GM12865 (cell line): ENCODE data around the gene PRICKLE2.

Experiments
- DNase-seq: peaks from one replicate; pipeline ENCODE4 v3.0.0; 2010; ENCODE audit warnings: low read depth
- H3K4me3 ChIP-seq: 2 replicates; pipeline ENCODE4 v1.5.1; 2011; ENCODE audit warnings: mild to moderate bottlenecking, low read depth, low read length, control low read depth
- TF ChIP-seq, protein P1 (sequence below): IDR thresholded peaks from 2 replicates; pipeline ENCODE4 v1.5.1; 2011; ENCODE audit warnings: low read length, control low read depth, low read depth, inconsistent platforms; ENCODE audit not compliant: insufficient read depth; ENCODE audit errors: missing control alignments

The PRICKLE2 gene

DNA sequence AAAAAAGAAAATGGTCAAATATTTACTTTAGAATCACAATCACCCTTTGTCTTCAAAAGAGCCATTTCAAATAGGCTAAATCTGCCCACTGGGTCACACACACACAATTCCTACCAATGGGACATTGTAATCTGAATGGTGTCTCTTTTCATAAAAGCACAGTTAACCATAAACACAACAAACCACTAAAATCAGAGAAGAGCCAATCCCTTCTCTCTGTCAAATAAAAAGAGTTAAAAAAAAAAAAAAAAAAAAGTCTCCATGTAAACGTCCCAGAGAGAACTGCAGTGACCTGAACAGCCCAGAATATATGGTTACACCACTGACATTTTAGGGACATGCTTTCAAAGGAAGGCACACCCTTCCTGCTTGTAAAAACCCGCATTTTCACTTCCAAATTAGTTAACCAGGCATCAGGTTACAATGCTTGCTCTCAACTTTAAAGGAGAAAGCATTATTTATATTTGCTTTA is 63.7 kb downstream of the PRICKLE2 start:
- H3K4me3 ChIP-seq = no peak overlapping the region

DNA sequence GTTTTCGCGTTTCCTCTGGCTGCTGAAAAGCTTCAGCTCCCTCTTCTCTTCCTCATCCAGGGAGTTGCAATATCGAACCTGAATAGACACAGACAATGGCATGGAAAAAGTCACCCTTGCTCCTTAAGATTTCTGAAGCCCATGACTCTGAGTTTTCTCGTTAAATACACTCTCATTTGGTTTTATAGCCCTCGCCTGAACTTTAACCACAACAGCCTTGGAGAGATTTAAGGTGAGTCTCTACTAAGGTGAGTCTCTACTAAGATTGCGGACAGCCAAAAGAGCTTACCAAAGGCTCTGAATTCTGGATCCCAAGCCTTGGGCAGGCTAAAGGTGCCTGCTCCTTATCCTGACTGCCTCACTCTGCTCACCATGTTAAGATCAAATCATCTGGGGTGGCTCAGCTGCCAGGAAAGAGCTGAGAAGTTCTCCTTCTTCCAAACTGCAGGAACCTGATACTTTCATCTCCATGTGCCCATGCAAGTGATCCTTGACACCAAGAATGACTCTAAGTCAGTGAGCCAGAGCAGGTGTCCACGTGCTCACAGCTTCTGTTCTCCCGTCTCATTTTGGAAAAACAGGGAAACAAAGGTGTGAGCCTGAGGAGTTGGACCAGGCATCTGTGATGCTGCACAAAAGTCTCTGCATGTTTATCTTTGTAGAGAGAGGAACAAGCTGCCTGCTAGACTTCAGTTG is 65.1 kb downstream of the PRICKLE2 start:
- H3K4me3 ChIP-seq = no peak overlapping the region
- no peak for DNase-seq
- TF ChIP-seq, protein P1, sequence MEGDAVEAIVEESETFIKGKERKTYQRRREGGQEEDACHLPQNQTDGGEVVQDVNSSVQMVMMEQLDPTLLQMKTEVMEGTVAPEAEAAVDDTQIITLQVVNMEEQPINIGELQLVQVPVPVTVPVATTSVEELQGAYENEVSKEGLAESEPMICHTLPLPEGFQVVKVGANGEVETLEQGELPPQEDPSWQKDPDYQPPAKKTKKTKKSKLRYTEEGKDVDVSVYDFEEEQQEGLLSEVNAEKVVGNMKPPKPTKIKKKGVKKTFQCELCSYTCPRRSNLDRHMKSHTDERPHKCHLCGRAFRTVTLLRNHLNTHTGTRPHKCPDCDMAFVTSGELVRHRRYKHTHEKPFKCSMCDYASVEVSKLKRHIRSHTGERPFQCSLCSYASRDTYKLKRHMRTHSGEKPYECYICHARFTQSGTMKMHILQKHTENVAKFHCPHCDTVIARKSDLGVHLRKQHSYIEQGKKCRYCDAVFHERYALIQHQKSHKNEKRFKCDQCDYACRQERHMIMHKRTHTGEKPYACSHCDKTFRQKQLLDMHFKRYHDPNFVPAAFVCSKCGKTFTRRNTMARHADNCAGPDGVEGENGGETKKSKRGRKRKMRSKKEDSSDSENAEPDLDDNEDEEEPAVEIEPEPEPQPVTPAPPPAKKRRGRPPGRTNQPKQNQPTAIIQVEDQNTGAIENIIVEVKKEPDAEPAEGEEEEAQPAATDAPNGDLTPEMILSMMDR = no peak

More for the DNA sequence above, 63.7 kb downstream of the PRICKLE2 start:
- TF ChIP-seq, protein P1 = no peak
- DNase-seq = peak; percentile 44

DNA sequence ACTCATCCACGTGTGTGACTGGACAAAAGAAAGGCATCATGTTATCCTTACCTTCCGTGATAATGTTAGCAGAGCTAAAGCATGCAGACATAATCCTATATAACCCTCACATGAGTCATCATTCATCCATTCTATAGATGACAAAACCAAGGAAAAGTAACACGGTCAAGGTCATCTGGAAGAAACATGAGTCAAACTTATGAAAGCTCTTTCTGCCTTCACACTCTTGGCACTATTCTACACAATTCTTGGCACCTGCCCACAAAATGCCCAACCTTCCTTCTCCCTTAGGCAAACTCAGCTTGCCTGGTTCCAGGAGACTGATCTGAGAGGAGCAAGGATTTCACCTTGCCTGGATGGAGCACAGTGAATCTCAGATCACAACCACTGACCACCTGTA is 66.9 kb downstream of the PRICKLE2 start:
- DNase-seq = no peak
- H3K4me3 ChIP-seq = no peak overlapping the region
- TF ChIP-seq, protein P1 = no peak

DNA sequence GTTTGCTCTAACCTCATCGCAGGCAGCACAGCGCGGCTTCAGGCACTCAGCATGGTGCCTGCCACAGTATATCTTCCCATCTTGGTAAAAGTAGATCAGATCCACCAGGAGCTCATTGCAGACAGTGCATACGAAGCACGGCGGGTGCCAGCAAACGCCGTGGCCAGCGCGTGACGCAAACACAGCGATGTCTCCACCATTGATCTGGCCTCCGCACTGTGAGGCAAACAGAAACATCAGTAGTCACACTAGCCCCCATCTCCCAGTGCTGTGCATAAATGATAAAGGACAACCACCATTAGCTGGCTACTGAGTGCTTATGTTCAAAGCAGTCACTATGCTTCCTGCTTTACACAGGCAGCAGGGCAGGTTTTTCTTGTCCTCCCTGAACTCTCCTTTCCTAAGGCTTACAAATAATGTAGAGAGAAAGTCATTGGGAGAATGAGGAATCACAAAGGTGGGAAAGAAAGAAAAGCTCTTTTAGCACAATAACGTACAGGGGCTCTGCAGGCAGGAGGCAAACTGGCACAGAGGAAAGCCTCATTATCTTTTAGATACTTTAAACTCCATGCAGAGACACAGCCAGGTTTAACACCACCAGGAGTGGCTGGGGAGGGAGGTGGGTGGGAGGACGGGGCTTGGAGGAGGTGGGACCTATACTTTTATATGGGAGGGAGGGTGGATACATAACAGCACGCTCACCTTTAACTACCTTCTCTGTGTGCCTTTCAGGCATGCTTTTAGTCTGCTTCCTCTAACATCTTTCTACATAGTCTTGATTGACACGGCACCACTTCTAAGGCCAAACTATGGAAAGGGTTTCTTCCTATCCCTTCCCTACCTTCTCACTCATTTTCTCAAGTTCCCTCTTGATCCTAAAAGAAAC is 67.9 kb downstream of the PRICKLE2 start:
- no peak for DNase-seq
- H3K4me3 ChIP-seq = no peak overlapping the region
- TF ChIP-seq, protein P1 = no peak

DNA sequence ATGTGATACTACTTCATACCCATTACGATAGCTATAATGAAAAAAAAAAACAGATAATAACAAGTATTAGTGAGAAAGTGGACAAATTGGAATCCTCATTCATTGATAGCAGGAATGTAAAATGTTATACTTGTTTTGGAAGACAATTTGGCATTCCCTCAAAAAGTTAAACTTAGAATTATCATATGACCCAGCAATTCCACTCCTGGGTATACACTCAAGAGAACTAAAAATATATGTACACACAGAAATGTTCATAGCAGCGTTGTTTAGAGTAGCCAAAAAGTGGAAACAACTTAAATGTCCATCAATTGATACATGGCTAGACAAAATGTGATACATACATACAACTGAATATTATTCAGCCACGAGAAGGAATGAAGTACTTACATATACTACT is 69.9 kb downstream of the PRICKLE2 start:
- no peak for DNase-seq
- no peak overlapping the region for H3K4me3 ChIP-seq
- TF ChIP-seq, protein P1 = no peak

DNA sequence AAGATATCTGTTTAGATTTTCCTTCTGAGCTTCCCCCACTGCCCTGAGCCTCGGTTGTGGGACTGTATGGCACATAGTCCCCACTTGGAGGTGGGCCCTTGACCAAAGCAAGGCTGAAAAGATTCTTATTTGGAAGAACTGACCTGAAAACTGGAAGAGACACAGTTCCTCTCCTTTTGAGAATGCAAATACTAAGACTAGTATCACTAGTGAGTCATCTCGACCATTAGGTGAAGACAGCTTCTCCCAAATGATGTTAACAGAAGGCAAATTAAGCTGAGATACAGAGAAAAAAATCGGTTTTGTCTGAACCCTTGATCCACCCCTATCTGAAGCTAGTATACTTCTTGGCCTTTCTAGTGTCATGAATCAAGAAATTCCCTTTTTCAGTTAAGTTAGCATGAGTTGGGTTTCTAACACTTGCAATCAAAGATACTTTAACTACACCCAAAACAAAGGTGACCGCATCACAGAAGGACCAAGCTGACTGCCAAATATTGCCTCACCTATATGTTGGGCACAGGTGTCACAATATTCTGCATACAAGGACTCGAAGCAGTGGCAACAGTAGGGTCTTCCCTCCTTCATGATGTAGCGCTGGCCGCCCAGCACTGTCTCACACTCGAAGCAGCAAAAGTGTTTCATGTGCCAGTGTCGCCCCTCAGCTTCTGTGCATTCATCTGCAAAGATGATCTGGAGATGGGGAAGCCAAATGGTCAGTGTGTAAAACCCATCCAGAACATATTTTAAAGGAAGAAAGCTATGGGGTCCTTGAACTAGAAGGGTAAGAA is 72.4 kb downstream of the PRICKLE2 start:
- TF ChIP-seq, protein P1 = no peak
- no peak overlapping the region for H3K4me3 ChIP-seq
- DNase-seq = no peak
